Measurements from ENCODE around the gene TMEM181.
"Not testable (repeated sequence)": the region's sequence is repeated elsewhere in the genome, so short reads cannot be mapped to it uniquely, and the experiment has no call there.

TMEM181 gene

GRCh38 chr6:158621694-158622544 lies 62.0 kb downstream of the TMEM181 start:
- DNase-seq (ENCODE audit: low spot score), result no peak

- DNase-seq (ENCODE audit: low spot score), result no peak
These were observed 62.8 kb downstream of the TMEM181 start for GRCh38 chr6:158622545-158623190.

- no peak for DNase-seq (ENCODE audit: low spot score)
These were observed 65.1 kb downstream of the TMEM181 start for GRCh38 chr6:158624684-158625682.

GRCh38 chr6:158625881-158626305 lies 66.0 kb downstream of the TMEM181 start:
- no peak for DNase-seq (ENCODE audit: low spot score)

- DNase-seq (ENCODE audit: low spot score), result no peak
These were observed 66.7 kb downstream of the TMEM181 start for GRCh38 chr6:158626360-158627167.

GRCh38 chr6:158627168-158627939 lies 67.5 kb downstream of the TMEM181 start:
- DNase-seq (ENCODE audit: low spot score), result no peak

- DNase-seq (ENCODE audit: low spot score), result no peak
These were observed 68.0 kb downstream of the TMEM181 start for GRCh38 chr6:158627940-158628211.

GRCh38 chr6:158628542-158628941 lies 68.7 kb downstream of the TMEM181 start:
- no peak for DNase-seq (ENCODE audit: low spot score)

GRCh38 chr6:158629367-158630221 lies 69.7 kb downstream of the TMEM181 start:
- no peak for DNase-seq (ENCODE audit: low spot score)

GRCh38 chr6:158630938-158631616 lies 71.2 kb downstream of the TMEM181 start:
- DNase-seq (ENCODE audit: low spot score), result peak; percentile 36

GRCh38 chr6:158631678-158632537 lies 72.0 kb downstream of the TMEM181 start:
- DNase-seq (ENCODE audit: low spot score), result peak; percentile 84

- DNase-seq (ENCODE audit: low spot score), result not testable (repeated sequence)
These were observed 72.7 kb downstream of the TMEM181 start for GRCh38 chr6:158632538-158633119.

GRCh38 chr6:158633127-158633526 lies 73.2 kb downstream of the TMEM181 start:
- no peak for DNase-seq (ENCODE audit: low spot score)

- DNase-seq (ENCODE audit: low spot score), result no peak
These were observed 75.0 kb downstream of the TMEM181 start for GRCh38 chr6:158634695-158635426.

GRCh38 chr6:158635427-158636073 lies 75.7 kb downstream of the TMEM181 start:
- DNase-seq (ENCODE audit: low spot score), result no peak

GRCh38 chr6:158636778-158637177 lies 76.9 kb downstream of the TMEM181 start:
- no peak for DNase-seq (ENCODE audit: low spot score)

All from hepatic stellate cell (primary cell).